Activated naive CD8-positive, alpha-beta T cell treated with anti-CD3 and anti-CD28 coated beads for 36 hours (primary cell): ENCODE results near the gene ZNF625. TPM values are rescaled to one million over a fixed set of nuclear protein-coding genes. Genes with fewer than 3 reads are reported as not detected.

Experiments
- DNase-seq: peaks from one replicate; pipeline ENCODE4 v3.0.0; 2021
- H3K27ac Mint-ChIP-seq: one replicate; pipeline ENCODE4 v1.8.0; 2022; ENCODE audit warnings: mild to moderate bottlenecking, moderate library complexity, mixed read lengths
- H3K27me3 Mint-ChIP-seq: one replicate; pipeline ENCODE4 v1.8.0; 2022; ENCODE audit warnings: mild to moderate bottlenecking, mixed read lengths
- H3K36me3 Mint-ChIP-seq: one replicate; pipeline ENCODE4 v1.8.0; 2021; ENCODE audit warnings: mild to moderate bottlenecking, mixed read lengths
- H3K4me1 Mint-ChIP-seq: one replicate; pipeline ENCODE4 v1.8.0; 2021; ENCODE audit warnings: mixed read lengths
- H3K4me3 Mint-ChIP-seq: one replicate; pipeline ENCODE4 v1.8.0; 2022; ENCODE audit warnings: mild to moderate bottlenecking, moderate library complexity, mixed read lengths
- H3K9me3 Mint-ChIP-seq: one replicate; pipeline ENCODE4 v1.8.0; 2022; ENCODE audit warnings: mixed read lengths
- total RNA-seq, 2 experiments: library from RNA; stranded (reverse); gene quantifications; one replicate each; pipeline ENCODE4 v1.2.3, GENCODE V29; 2021

ZNF625 gene
- total RNA-seq = 1 to 10 TPM; 3.9 to 4.0 TPM

- Mint-ChIP-seq H3K9me3 (peaks cover 3% of the 10 kb centered on the region), H3K27me3 (peaks cover 4% of the 10 kb centered on the region), H3K4me1 (peaks cover 15% of the 10 kb centered on the region), H3K4me3 (peak within 1 kb of the TSS; percentile 86), H3K36me3 (peaks cover 13% of the 10 kb centered on the region), H3K27ac (peak within 1 kb of the TSS; percentile 81)
- DNase-seq = peak; percentile 57
These were observed at the start of gene ZNF625 for GRCh38 chr19:12156223-12157058. TSS of gene ZNF625 (minus strand) at chr19:12156734. CDS start at chr19:12156558, 176 bp downstream.

- no peak overlapping the region for H3K4me3 Mint-ChIP-seq
- no peak for DNase-seq
- H3K9me3 Mint-ChIP-seq = peaks cover 33% of the 10 kb centered on the region
- H3K4me1 Mint-ChIP-seq = peaks cover 5% of the 10 kb centered on the region
- H3K27ac Mint-ChIP-seq = no peak overlapping the region
- H3K27me3 Mint-ChIP-seq = no peaks in the 10 kb centered on the region
- H3K36me3 Mint-ChIP-seq = peaks cover 45% of the 10 kb centered on the region
These were observed 48.8 kb upstream of the ZNF625 start for GRCh38 chr19:12205296-12205695.

- Mint-ChIP-seq H3K9me3 (peaks cover 22% of the 10 kb centered on the region), H3K4me1 (peaks cover 14% of the 10 kb centered on the region), H3K27me3 (no peaks in the 10 kb centered on the region), H3K36me3 (peaks cover 35% of the 10 kb centered on the region), H3K4me3 (no peak overlapping the region), H3K27ac (no peak overlapping the region)
- DNase-seq = peak; percentile 48
These were observed 45.7 kb upstream of the ZNF625 start for GRCh38 chr19:12202250-12202649.

- H3K9me3 Mint-ChIP-seq = peaks cover 18% of the 10 kb centered on the region
- DNase-seq = no peak
- H3K4me1 Mint-ChIP-seq = peaks cover 19% of the 10 kb centered on the region
- no peak overlapping the region for H3K27ac Mint-ChIP-seq
- peaks cover 41% of the 10 kb centered on the region for H3K36me3 Mint-ChIP-seq
- H3K27me3 Mint-ChIP-seq = no peaks in the 10 kb centered on the region
- H3K4me3 Mint-ChIP-seq = no peak overlapping the region
These were observed 43.4 kb upstream of the ZNF625 start for GRCh38 chr19:12199757-12200419.

GRCh38 chr19:12198136-12198535, 41.6 kb upstream of the ZNF625 start:
- H3K36me3 Mint-ChIP-seq = peaks cover 55% of the 10 kb centered on the region
- H3K27ac Mint-ChIP-seq = no peak overlapping the region
- no peak overlapping the region for H3K4me3 Mint-ChIP-seq
- no peaks in the 10 kb centered on the region for H3K27me3 Mint-ChIP-seq
- H3K4me1 Mint-ChIP-seq = peaks cover 26% of the 10 kb centered on the region
- peaks cover 25% of the 10 kb centered on the region for H3K9me3 Mint-ChIP-seq
- no peak for DNase-seq

- Mint-ChIP-seq H3K27me3 (no peaks in the 10 kb centered on the region), H3K4me1 (peaks cover 22% of the 10 kb centered on the region), H3K27ac (peak overlapping the region; percentile 79), H3K4me3 (peak overlapping the region; percentile 82), H3K36me3 (peaks cover 80% of the 10 kb centered on the region), H3K9me3 (peaks cover 40% of the 10 kb centered on the region)
- DNase-seq = peak; percentile 86
These were observed 38.5 kb upstream of the ZNF625 start for GRCh38 chr19:12194827-12195731.

GRCh38 chr19:12187625-12188024, 31.1 kb upstream of the ZNF625 start:
- no peak for DNase-seq
- Mint-ChIP-seq H3K27me3 (no peaks in the 10 kb centered on the region), H3K4me3 (no peak overlapping the region), H3K27ac (no peak overlapping the region), H3K9me3 (peaks cover 68% of the 10 kb centered on the region), H3K36me3 (peaks cover 97% of the 10 kb centered on the region), H3K4me1 (peaks cover 2% of the 10 kb centered on the region)

GRCh38 chr19:12180377-12180776, 23.8 kb upstream of the ZNF625 start:
- H3K36me3 Mint-ChIP-seq = peaks cover 89% of the 10 kb centered on the region
- H3K4me3 Mint-ChIP-seq = no peak overlapping the region
- DNase-seq = no peak
- no peaks in the 10 kb centered on the region for H3K27me3 Mint-ChIP-seq
- peaks cover 41% of the 10 kb centered on the region for H3K9me3 Mint-ChIP-seq
- H3K4me1 Mint-ChIP-seq = peaks cover 8% of the 10 kb centered on the region
- H3K27ac Mint-ChIP-seq = no peak overlapping the region

- Mint-ChIP-seq H3K27ac (peak overlapping the region; percentile 53), H3K27me3 (no peaks in the 10 kb centered on the region), H3K4me3 (no peak overlapping the region), H3K36me3 (peaks cover 33% of the 10 kb centered on the region), H3K9me3 (no peaks in the 10 kb centered on the region), H3K4me1 (peaks cover 42% of the 10 kb centered on the region)
- no peak for DNase-seq
These were observed 10.1 kb upstream of the ZNF625 start for GRCh38 chr19:12166626-12167025.

GRCh38 chr19:12163826-12164225, 7.3 kb upstream of the ZNF625 start:
- Mint-ChIP-seq H3K36me3 (peaks cover 24% of the 10 kb centered on the region), H3K27ac (peak overlapping the region; percentile 94), H3K4me3 (peak overlapping the region; percentile 93), H3K9me3 (no peaks in the 10 kb centered on the region), H3K27me3 (no peaks in the 10 kb centered on the region), H3K4me1 (peaks cover 41% of the 10 kb centered on the region)
- no peak for DNase-seq

- H3K4me3 Mint-ChIP-seq = peak within 1 kb of the TSS; percentile 93
- H3K27me3 Mint-ChIP-seq = no peaks in the 10 kb centered on the region
- H3K36me3 Mint-ChIP-seq = peaks cover 22% of the 10 kb centered on the region
- DNase-seq = peak; percentile 93
- peaks cover 39% of the 10 kb centered on the region for H3K4me1 Mint-ChIP-seq
- peak within 1 kb of the TSS; percentile 94 for H3K27ac Mint-ChIP-seq
- no peaks in the 10 kb centered on the region for H3K9me3 Mint-ChIP-seq
These were observed 6.6 kb upstream of the ZNF625 start, which contains the start of gene ZNF136 for GRCh38 chr19:12162882-12163806. TSS of gene ZNF136 (plus strand) at chr19:12163096. CDS start at chr19:12163204, 108 bp downstream.

- H3K36me3 Mint-ChIP-seq = peaks cover 19% of the 10 kb centered on the region
- peak overlapping the region; percentile 93 for H3K4me3 Mint-ChIP-seq
- H3K4me1 Mint-ChIP-seq = peaks cover 39% of the 10 kb centered on the region
- no peaks in the 10 kb centered on the region for H3K27me3 Mint-ChIP-seq
- DNase-seq = no peak
- no peaks in the 10 kb centered on the region for H3K9me3 Mint-ChIP-seq
- H3K27ac Mint-ChIP-seq = peak overlapping the region; percentile 94
These were observed 6.0 kb upstream of the ZNF625 start for GRCh38 chr19:12162513-12162881.

- Mint-ChIP-seq H3K36me3 (peaks cover 7% of the 10 kb centered on the region), H3K27ac (no peak overlapping the region), H3K9me3 (peaks cover 3% of the 10 kb centered on the region), H3K4me3 (no peak overlapping the region), H3K4me1 (peaks cover 25% of the 10 kb centered on the region), H3K27me3 (peaks cover 4% of the 10 kb centered on the region)
- peak; percentile 14 for DNase-seq
These were observed 3.4 kb upstream of the ZNF625 start for GRCh38 chr19:12159773-12160414.
